Breast epithelium (tissue), 3 donors: ENCODE measurements around the gene PDGFB.

Experiments used
- POLR2A ChIP-seq: fragments of 450-650 bp; IDR thresholded peaks from one replicate; pipeline ENCODE4 v1.6.1; 2016; ENCODE audit warnings: antibody characterized with exemption, mild to moderate bottlenecking, moderate library complexity
- POLR2AphosphoS5 ChIP-seq, 3 donors: sonication (generic); formaldehyde crosslinking; IDR thresholded peaks; one replicate each; pipeline ENCODE4 v1.6.1; 2017; ENCODE audit warnings: antibody characterized with exemption in 3 of 3
- TF ChIP-seq, protein P1 (sequence below), 3 donors: fragments of 450-650 bp; IDR thresholded peaks; one replicate each; pipeline ENCODE4 v1.5.1; 2016 to 2017; ENCODE audit warnings: antibody characterized with exemption in 3 of 3, mild to moderate bottlenecking in 3 of 3, moderate library complexity in 3 of 3

DNA sequence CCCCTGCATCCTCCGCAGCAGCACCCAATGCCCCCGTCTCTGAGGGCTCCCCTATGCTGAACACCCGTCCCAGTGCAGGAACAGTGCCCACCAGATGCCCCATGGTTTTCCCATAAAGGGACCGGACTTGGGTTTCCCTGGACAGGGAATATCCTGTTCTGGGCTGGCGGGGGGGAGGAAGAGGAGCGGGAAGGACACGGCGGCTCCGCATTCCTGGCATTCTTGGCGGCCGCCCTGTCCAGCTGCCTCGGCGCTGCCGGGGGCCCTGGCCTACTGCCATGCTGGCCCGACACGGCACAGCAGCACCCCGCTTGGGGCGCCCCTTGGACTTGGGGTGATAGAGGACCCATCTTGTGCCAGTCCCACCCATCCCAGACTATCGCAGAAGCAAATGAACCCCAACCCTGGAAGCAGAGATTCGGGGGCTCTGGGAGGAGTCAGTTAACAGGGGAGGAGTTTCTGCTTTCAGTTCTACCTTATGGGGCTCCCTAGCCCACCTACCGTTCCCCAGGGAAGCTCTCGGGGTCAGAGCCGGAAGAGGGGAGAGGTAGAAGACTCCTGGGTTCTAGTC lies 68.6 kb downstream of the PDGFB start:
- TF ChIP-seq, protein P1, sequence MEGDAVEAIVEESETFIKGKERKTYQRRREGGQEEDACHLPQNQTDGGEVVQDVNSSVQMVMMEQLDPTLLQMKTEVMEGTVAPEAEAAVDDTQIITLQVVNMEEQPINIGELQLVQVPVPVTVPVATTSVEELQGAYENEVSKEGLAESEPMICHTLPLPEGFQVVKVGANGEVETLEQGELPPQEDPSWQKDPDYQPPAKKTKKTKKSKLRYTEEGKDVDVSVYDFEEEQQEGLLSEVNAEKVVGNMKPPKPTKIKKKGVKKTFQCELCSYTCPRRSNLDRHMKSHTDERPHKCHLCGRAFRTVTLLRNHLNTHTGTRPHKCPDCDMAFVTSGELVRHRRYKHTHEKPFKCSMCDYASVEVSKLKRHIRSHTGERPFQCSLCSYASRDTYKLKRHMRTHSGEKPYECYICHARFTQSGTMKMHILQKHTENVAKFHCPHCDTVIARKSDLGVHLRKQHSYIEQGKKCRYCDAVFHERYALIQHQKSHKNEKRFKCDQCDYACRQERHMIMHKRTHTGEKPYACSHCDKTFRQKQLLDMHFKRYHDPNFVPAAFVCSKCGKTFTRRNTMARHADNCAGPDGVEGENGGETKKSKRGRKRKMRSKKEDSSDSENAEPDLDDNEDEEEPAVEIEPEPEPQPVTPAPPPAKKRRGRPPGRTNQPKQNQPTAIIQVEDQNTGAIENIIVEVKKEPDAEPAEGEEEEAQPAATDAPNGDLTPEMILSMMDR (IDR thresholded peaks at IDR 0.05): peak in 1 of 3 donors; percentile 11
- TF ChIP-seq POLR2AphosphoS5 (IDR thresholded peaks at IDR 0.05): peak; percentile 82 to 94 (median 86)
- no peak for TF ChIP-seq POLR2A
